Ovary (tissue), 3 donors: Measurements from ENCODE around the gene ANTXR1.

Experiments
- EP300 ChIP-seq: sonication (generic); formaldehyde crosslinking; IDR thresholded peaks from one replicate; pipeline ENCODE4 v1.6.1; 2017; ENCODE audit warnings: antibody characterized with exemption
- POLR2A ChIP-seq: fragments of 450-650 bp; IDR thresholded peaks from one replicate; pipeline ENCODE4 v1.6.1; 2017; ENCODE audit warnings: antibody characterized with exemption, mild to moderate bottlenecking, moderate library complexity
- TF ChIP-seq, protein P1 (sequence below), 3 donors: fragments of 450-650 bp in 2 of 3; fragments of 200-600 bp in 1 of 3; IDR thresholded peaks; one replicate each; pipeline versions ENCODE4 v1.5.1 to v1.8.0; 2016 to 2022; ENCODE audit warnings: antibody characterized with exemption in 3 of 3, mild to moderate bottlenecking in 1 of 3
- donor health status: DM: no; HTN: no; CAD: no.

DNA sequence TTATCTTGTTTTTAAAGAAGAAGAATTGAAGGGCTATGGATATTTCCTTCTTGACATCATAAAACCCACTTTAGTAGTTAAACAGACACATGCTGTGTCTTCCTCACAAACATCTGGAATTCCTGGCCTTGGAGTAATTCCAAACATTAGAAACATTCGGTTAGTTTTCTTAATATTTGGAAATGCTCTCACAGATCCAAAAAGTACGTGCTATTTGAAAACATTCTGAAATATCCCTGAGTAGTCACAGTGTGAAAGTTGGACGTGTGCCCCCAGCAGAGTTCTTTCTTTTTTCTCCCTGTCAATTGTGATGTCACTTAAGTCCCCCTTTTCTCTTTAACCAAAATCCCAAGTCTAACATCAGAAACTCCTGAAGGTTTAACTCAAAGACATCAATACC is 91.3 kb downstream of the ANTXR1 start:
- TF ChIP-seq POLR2A (no peak), EP300 (no peak)
- TF ChIP-seq, protein P1, sequence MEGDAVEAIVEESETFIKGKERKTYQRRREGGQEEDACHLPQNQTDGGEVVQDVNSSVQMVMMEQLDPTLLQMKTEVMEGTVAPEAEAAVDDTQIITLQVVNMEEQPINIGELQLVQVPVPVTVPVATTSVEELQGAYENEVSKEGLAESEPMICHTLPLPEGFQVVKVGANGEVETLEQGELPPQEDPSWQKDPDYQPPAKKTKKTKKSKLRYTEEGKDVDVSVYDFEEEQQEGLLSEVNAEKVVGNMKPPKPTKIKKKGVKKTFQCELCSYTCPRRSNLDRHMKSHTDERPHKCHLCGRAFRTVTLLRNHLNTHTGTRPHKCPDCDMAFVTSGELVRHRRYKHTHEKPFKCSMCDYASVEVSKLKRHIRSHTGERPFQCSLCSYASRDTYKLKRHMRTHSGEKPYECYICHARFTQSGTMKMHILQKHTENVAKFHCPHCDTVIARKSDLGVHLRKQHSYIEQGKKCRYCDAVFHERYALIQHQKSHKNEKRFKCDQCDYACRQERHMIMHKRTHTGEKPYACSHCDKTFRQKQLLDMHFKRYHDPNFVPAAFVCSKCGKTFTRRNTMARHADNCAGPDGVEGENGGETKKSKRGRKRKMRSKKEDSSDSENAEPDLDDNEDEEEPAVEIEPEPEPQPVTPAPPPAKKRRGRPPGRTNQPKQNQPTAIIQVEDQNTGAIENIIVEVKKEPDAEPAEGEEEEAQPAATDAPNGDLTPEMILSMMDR (IDR thresholded peaks at IDR 0.05): no peak
